ENCODE data around the gene NCOA3. TPM values are rescaled to one million over a fixed set of nuclear protein-coding genes. Genes with fewer than 3 reads are reported as not detected.

The NCOA3 gene
- total and polyA plus RNA-seq, 7 donors, result 4.8 to 51.0 (median 22.8) TPM

DNA sequence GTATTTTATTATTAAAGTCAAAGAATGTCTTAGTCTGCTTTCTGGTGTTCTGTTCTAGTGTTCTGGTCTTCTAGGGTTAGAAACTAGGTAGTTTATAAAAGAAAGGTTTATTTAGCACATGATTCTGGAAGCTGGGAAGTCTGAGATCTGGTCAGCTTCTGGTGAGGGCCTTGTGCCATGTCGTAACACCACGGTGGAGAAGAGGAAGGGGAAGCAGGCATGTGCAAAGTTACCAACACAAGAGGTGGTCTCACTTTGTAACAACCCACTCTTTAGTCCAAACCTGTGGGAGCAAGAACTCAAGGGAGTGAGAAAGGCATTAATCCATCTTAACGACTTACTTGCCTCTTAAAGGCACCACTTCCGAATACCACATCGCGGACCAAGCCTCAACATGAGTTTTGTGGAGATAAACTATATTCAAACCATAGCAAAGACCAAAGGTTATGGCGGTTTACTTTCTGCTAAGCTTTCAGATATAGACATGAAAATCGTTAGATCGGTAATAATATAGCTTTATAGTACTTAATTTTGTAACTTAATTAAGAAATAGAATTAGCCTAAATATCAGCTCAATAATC is 99.4 kb downstream of the NCOA3 start:
- no peak overlapping the region for H3K4me3 ChIP-seq
- no peak for TF ChIP-seq POLR2A (IDR thresholded peaks at IDR 0.05)
- no peak for TF ChIP-seq EP300 (IDR thresholded peaks at IDR 0.05)
- no peak for TF ChIP-seq POLR2AphosphoS5 (IDR thresholded peaks at IDR 0.05)
- H3K4me1 ChIP-seq, result peaks cover 0 to 18% (median 9%) of the 10 kb centered on the region in 4 donors
- no peak overlapping the region for H3K27ac ChIP-seq
- DNase-seq, result no peak
- H3K27me3 ChIP-seq, result no peaks in the 10 kb centered on the region
- no peaks in the 10 kb centered on the region for H3K36me3 ChIP-seq
- no peaks in the 10 kb centered on the region for H3K9me3 ChIP-seq
- 88 to 93% methylated on average over 9 of the region's 9 CpGs for WGBS, 2 donors
- intact Hi-C loops (cut with DNase I), result no loop called here

GRCh38 chr20:47603260-47603659 is 101.6 kb downstream of the NCOA3 start:
- no peak for TF ChIP-seq POLR2AphosphoS5 (IDR thresholded peaks at IDR 0.05)
- TF ChIP-seq EP300 (IDR thresholded peaks at IDR 0.05), result no peak
- TF ChIP-seq CTCF (IDR thresholded peaks at IDR 0.05), result no peak
- TF ChIP-seq POLR2A (IDR thresholded peaks at IDR 0.05), result no peak
- intact Hi-C loops (cut with DNase I), result no loop called here
- 95 to 96% methylated on average over 9 of the region's 9 CpGs for WGBS, 2 donors

GRCh38 chr20:47605673-47606413 is 104.2 kb downstream of the NCOA3 start:
- intact Hi-C loops (cut with DNase I), result no loop called here
- TF ChIP-seq POLR2AphosphoS5 (IDR thresholded peaks at IDR 0.05), result no peak
- TF ChIP-seq CTCF (IDR thresholded peaks at IDR 0.05), result no peak
- no peak for TF ChIP-seq POLR2A (IDR thresholded peaks at IDR 0.05)
- TF ChIP-seq EP300 (IDR thresholded peaks at IDR 0.05), result no peak
- DNase-seq, result no peak
- 90 to 94% methylated on average over 9 of the region's 9 CpGs for WGBS, 2 donors
- no peaks in the 10 kb centered on the region for H3K36me3 ChIP-seq
- no peaks in the 10 kb centered on the region for H3K9me3 ChIP-seq
- no peak overlapping the region for H3K27ac ChIP-seq
- peaks cover 0 to 22% (median 17%) of the 10 kb centered on the region in 4 donors for H3K4me1 ChIP-seq
- no peak overlapping the region for H3K4me3 ChIP-seq
- H3K27me3 ChIP-seq, result no peaks in the 10 kb centered on the region

More at GRCh38 chr20:47603260-47603659, 101.6 kb downstream of the NCOA3 start:
- peaks cover 0 to 18% (median 9%) of the 10 kb centered on the region in 4 donors for H3K4me1 ChIP-seq
- DNase-seq, result no peak
- H3K36me3 ChIP-seq, result no peaks in the 10 kb centered on the region
- H3K4me3 ChIP-seq, result no peak overlapping the region
- no peaks in the 10 kb centered on the region for H3K9me3 ChIP-seq
- no peak overlapping the region for H3K27ac ChIP-seq
- H3K27me3 ChIP-seq, result no peaks in the 10 kb centered on the region

- intact Hi-C loops (cut with DNase I), result no loop called here
- WGBS, 2 donors, result 91 to 95% methylated on average over 7 of the region's 7 CpGs
- TF ChIP-seq POLR2AphosphoS5 (IDR thresholded peaks at IDR 0.05), result no peak
- TF ChIP-seq POLR2A (IDR thresholded peaks at IDR 0.05), result no peak
- TF ChIP-seq EP300 (IDR thresholded peaks at IDR 0.05), result no peak
- no peak for TF ChIP-seq CTCF (IDR thresholded peaks at IDR 0.05)
These were observed 104.8 kb downstream of the NCOA3 start for GRCh38 chr20:47606414-47606982.

DNA sequence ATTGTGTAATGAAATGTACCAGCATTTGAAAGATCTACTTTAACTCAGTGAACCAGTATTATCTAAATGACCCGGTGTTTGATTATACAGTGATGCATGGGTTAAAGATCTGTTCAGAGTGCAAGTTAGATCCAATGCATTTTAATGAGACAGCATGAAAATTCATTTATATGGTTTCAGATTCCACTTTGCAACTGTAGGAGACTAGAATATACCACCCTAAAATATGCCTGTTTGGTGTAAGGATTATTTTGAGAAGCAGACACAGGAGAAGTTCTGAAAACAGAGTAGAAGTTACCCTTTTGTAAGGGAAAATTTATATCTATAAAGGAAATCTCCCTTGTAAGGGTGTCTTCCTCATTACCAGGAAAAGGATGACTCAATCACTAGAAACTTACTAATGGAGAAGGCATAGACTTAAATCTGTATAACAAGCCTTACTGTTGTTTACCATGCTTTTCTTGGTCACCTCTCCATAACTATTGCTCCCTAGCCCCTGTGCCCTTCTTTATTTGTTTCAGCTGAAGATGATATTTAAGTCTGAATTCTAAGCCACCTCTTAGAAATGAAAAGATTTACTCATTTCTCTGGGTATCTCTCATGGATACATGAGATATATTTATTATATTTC is 105.4 kb downstream of the NCOA3 start:
- DNase-seq, result no peak
- H3K9me3 ChIP-seq, result no peaks in the 10 kb centered on the region
- no peak overlapping the region for H3K4me3 ChIP-seq
- H3K4me1 ChIP-seq, result peaks cover 0 to 20% (median 13%) of the 10 kb centered on the region in 4 donors
- TF ChIP-seq POLR2AphosphoS5 (IDR thresholded peaks at IDR 0.05), result no peak
- TF ChIP-seq CTCF (IDR thresholded peaks at IDR 0.05), result no peak
- no peak for TF ChIP-seq EP300 (IDR thresholded peaks at IDR 0.05)
- TF ChIP-seq POLR2A (IDR thresholded peaks at IDR 0.05), result no peak
- 81 to 90% methylated on average over 1 of the region's 1 CpG for WGBS, 2 donors
- H3K27ac ChIP-seq, result no peak overlapping the region
- intact Hi-C loops (cut with DNase I), result no loop called here
- H3K36me3 ChIP-seq, result no peaks in the 10 kb centered on the region
- no peaks in the 10 kb centered on the region for H3K27me3 ChIP-seq

More at GRCh38 chr20:47606414-47606982, 104.8 kb downstream of the NCOA3 start:
- DNase-seq, result no peak
- Histone ChIP-seq H3K4me3 (no peak overlapping the region), H3K36me3 (no peaks in the 10 kb centered on the region), H3K9me3 (no peaks in the 10 kb centered on the region), H3K27me3 (no peaks in the 10 kb centered on the region), H3K4me1 (peaks cover 0 to 26% (median 19%) of the 10 kb centered on the region in 4 donors), H3K27ac (no peak overlapping the region)
